ENCODE data around the gene JMJD8.

DNA sequence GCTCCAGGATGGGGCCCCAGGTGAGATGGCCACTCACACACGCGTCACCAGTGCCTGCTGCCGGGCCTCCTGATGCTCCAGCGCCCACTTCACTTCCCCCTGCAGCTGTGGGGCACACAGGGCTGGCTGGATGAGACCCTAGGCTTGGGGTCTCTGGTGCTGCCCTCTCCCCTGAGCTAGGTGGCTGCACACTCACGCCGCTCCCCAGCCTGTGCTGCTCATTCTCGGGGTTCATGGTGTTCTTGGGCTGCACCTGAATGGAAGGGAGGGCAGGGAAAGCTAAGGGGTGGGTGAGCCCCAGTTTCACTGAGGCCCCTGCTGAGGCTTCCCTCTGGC, 40.9 kb upstream of the JMJD8 start:
- no peak for TF ChIP-seq POLR2A (IDR thresholded peaks at IDR 0.05)
- TF ChIP-seq, protein P1, sequence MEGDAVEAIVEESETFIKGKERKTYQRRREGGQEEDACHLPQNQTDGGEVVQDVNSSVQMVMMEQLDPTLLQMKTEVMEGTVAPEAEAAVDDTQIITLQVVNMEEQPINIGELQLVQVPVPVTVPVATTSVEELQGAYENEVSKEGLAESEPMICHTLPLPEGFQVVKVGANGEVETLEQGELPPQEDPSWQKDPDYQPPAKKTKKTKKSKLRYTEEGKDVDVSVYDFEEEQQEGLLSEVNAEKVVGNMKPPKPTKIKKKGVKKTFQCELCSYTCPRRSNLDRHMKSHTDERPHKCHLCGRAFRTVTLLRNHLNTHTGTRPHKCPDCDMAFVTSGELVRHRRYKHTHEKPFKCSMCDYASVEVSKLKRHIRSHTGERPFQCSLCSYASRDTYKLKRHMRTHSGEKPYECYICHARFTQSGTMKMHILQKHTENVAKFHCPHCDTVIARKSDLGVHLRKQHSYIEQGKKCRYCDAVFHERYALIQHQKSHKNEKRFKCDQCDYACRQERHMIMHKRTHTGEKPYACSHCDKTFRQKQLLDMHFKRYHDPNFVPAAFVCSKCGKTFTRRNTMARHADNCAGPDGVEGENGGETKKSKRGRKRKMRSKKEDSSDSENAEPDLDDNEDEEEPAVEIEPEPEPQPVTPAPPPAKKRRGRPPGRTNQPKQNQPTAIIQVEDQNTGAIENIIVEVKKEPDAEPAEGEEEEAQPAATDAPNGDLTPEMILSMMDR (IDR thresholded peaks at IDR 0.05): no peak

Data from stomach (tissue), 4 donors.